H1 (cell line): ENCODE results near the gene C15orf40. TPM values are rescaled to one million over a fixed set of nuclear protein-coding genes. Genes with fewer than 3 reads are reported as not detected.

Source experiments
- CTCF ChIA-PET: fragments of 300-600 bp; sonication (Branson Sonifier 250); formaldehyde crosslinking; loops from one replicate; lab custom pipeline; 2021; ENCODE audit not compliant: partially characterized antibody; lab: Charles Lee
- POLR2A ChIA-PET: fragments of 300-600 bp; sonication (Branson Sonifier 250); formaldehyde crosslinking; loops from one replicate; lab custom pipeline; 2021; ENCODE audit warnings: inconsistent platforms; ENCODE audit not compliant: partially characterized antibody; lab: Charles Lee
- DNase-seq, 2 experiments: peaks; one replicate each; pipeline versions ENCODE4 v3.0.0 to v3.0.0-alpha.2; 2010 to 2022; ENCODE audit warnings: low spot score in 2 of 2, low read depth in 1 of 2, mixed read lengths in 1 of 2
- FAIRE-seq: peaks from 2 replicates; lab custom pipeline; 2011; peaks lifted over from hg19 to GRCh38; lab: Jason Lieb, UNC
- H2AFZ ChIP-seq: 2 replicates; pipeline ENCODE4 v1.8.1; 2012; ENCODE audit warnings: low read length, inconsistent platforms
- H2AK5ac ChIP-seq: 2 replicates; pipeline ENCODE4 v1.6.1; 2013; ENCODE audit warnings: low read depth, low read length
- H2BK120ac ChIP-seq: replicated peaks from 2 replicates; pipeline ENCODE3; 2013; ENCODE audit warnings: low read depth, low read length, inconsistent platforms
- H2BK12ac ChIP-seq: 2 replicates; pipeline ENCODE4 v1.6.1; 2013; ENCODE audit warnings: low read depth, low read length
- H2BK15ac ChIP-seq: 2 replicates; pipeline ENCODE4 v1.6.1; 2013; ENCODE audit warnings: low read length
- H2BK20ac ChIP-seq: 2 replicates; pipeline ENCODE4 v1.6.1; 2013; ENCODE audit warnings: low read length
- H2BK5ac ChIP-seq: 2 replicates; pipeline ENCODE4 v1.6.1; 2013; ENCODE audit warnings: low read depth, low read length
- H3K14ac ChIP-seq: 2 replicates; pipeline ENCODE4 v1.6.1; 2013; ENCODE audit warnings: inconsistent platforms; ENCODE audit not compliant: insufficient read length
- H3K18ac ChIP-seq: 2 replicates; pipeline ENCODE4 v1.6.1; 2013; ENCODE audit warnings: low read length; ENCODE audit errors: extremely low read depth
- H3K23ac ChIP-seq: 2 replicates; pipeline ENCODE4 v1.6.1; 2013; ENCODE audit warnings: inconsistent platforms; ENCODE audit not compliant: insufficient read length
- H3K23me2 ChIP-seq: 2 replicates; pipeline ENCODE4 v1.6.1; 2013; ENCODE audit warnings: low read depth, low read length
- H3K27ac ChIP-seq: 2 replicates; pipeline ENCODE4 v1.6.1; 2011; ENCODE audit warnings: low read depth, low read length, inconsistent platforms
- H3K27me3 ChIP-seq, 4 experiments: replicated peaks in 1 of 4; 1 replicate in 1 of 4; 2 replicates in 3 of 4; pipeline versions ENCODE4 v1.6.1 to v1.8.1; 2011 to 2013; ENCODE audit warnings: low read length in 3 of 4, mild to moderate bottlenecking in 3 of 4, inconsistent platforms in 2 of 4, mixed read lengths in 2 of 4, moderate library complexity in 1 of 4; ENCODE audit not compliant: control insufficient read depth in 3 of 4, insufficient read depth in 3 of 4; ENCODE audit errors: extremely low read depth in 1 of 4
- H3K36me3 ChIP-seq, 4 experiments: 2 replicates each; pipeline versions ENCODE4 v1.6.1 to v1.8.1; 2011 to 2013; ENCODE audit warnings: mild to moderate bottlenecking in 4 of 4, low read length in 3 of 4, moderate library complexity in 2 of 4, control low read depth in 1 of 4, inconsistent platforms in 1 of 4; ENCODE audit not compliant: insufficient read depth in 4 of 4, control insufficient read depth in 2 of 4
- H3K4ac ChIP-seq: replicated peaks from 2 replicates; pipeline ENCODE3; 2013; ENCODE audit warnings: low read length, low read depth, mixed read lengths, inconsistent platforms; ENCODE audit not compliant: insufficient read length
- H3K4me1 ChIP-seq, 4 experiments: replicated peaks in 1 of 4; 1 replicate in 1 of 4; 2 replicates in 3 of 4; pipeline versions ENCODE4 v1.6.1 to v1.8.1; 2011 to 2013; ENCODE audit warnings: low read length in 3 of 4, inconsistent platforms in 2 of 4, mixed read lengths in 1 of 4; ENCODE audit not compliant: insufficient read depth in 4 of 4, control insufficient read depth in 3 of 4
- H3K4me2 ChIP-seq, 2 experiments: 2 replicates each; pipeline versions ENCODE4 v1.6.1 to v1.8.1; 2011 to 2013; ENCODE audit warnings: low read depth in 2 of 2, low read length in 2 of 2, control low read depth in 1 of 2, inconsistent platforms in 1 of 2, mild to moderate bottlenecking in 1 of 2; ENCODE audit not compliant: insufficient read depth in 1 of 2
- H3K4me3 ChIP-seq, 4 experiments: fragments of 200-600, 300-600 bp in 1 of 4; sonication (generic), shearing (Covaris generic), sonication (Bioruptor Twin) in 1 of 4; 2 replicates each; pipeline versions ENCODE4 v1.5.1 to v1.8.1; 2011 to 2016; ENCODE audit warnings: low read length in 4 of 4, low read depth in 3 of 4, control low read depth in 2 of 4, inconsistent platforms in 2 of 4, mild to moderate bottlenecking in 2 of 4, mixed read lengths in 1 of 4, moderate library complexity in 1 of 4; ENCODE audit not compliant: insufficient read depth in 2 of 4; ENCODE audit errors: extremely low read depth in 1 of 4
- H3K56ac ChIP-seq: replicated peaks from 2 replicates; pipeline ENCODE3; 2013; ENCODE audit warnings: low read depth, mild to moderate bottlenecking, mixed read lengths, low read length, inconsistent platforms; ENCODE audit not compliant: insufficient read length
- H3K79me1 ChIP-seq: 2 replicates; pipeline ENCODE4 v1.6.1; 2013; ENCODE audit warnings: low read depth, low read length, control low read depth
- H3K79me2 ChIP-seq, 2 experiments: 2 replicates each; pipeline versions ENCODE4 v1.6.1 to v1.8.1; 2012 to 2013; ENCODE audit warnings: low read length in 2 of 2, mild to moderate bottlenecking in 2 of 2, inconsistent platforms in 1 of 2; ENCODE audit not compliant: insufficient read depth in 2 of 2, control insufficient read depth in 1 of 2
- H3K9ac ChIP-seq, 4 experiments: replicated peaks in 1 of 4; 1 replicate in 1 of 4; 2 replicates in 3 of 4; pipeline versions ENCODE4 v1.6.1 to v1.8.1; 2011 to 2013; ENCODE audit warnings: low read depth in 3 of 4, low read length in 3 of 4, control low read depth in 2 of 4, mild to moderate bottlenecking in 2 of 4, moderate library complexity in 2 of 4, inconsistent platforms in 1 of 4; ENCODE audit errors: extremely low read depth in 1 of 4
- H3K9me3 ChIP-seq, 2 experiments: 2 replicates each; pipeline versions ENCODE4 v1.6.1 to v1.8.1; 2012 to 2013; ENCODE audit warnings: mild to moderate bottlenecking in 2 of 2, moderate library complexity in 2 of 2, control low read depth in 1 of 2, inconsistent platforms in 1 of 2, low read depth in 1 of 2, low read length in 1 of 2, mixed read lengths in 1 of 2; ENCODE audit not compliant: insufficient read depth in 2 of 2
- H4K20me1 ChIP-seq, 2 experiments: replicated peaks in 1 of 2; 2 replicates each; pipeline versions ENCODE3 to v1.8.1; 2011 to 2013; ENCODE audit warnings: inconsistent platforms in 2 of 2, low read length in 2 of 2, mild to moderate bottlenecking in 1 of 2; ENCODE audit not compliant: insufficient read depth in 2 of 2, control insufficient read depth in 1 of 2
- H4K5ac ChIP-seq: 2 replicates; pipeline ENCODE4 v1.6.1; 2013; ENCODE audit warnings: low read length, low read depth, mixed read lengths, inconsistent platforms; ENCODE audit not compliant: insufficient read length
- H4K8ac ChIP-seq: 2 replicates; pipeline ENCODE4 v1.8.0; 2013; ENCODE audit warnings: mild to moderate bottlenecking, moderate library complexity, low read length, inconsistent platforms; ENCODE audit not compliant: insufficient read depth; ENCODE audit errors: extremely low read depth
- H4K91ac ChIP-seq: replicated peaks from 2 replicates; pipeline ENCODE3; 2013; ENCODE audit warnings: low read length, mixed read lengths, inconsistent platforms; ENCODE audit not compliant: insufficient read length
- CEBPB ChIP-seq: IDR thresholded peaks from 2 replicates; pipeline ENCODE4 v1.6.1; 2012; ENCODE audit warnings: low read depth, low read length
- CREB1 ChIP-seq: IDR thresholded peaks from 2 replicates; pipeline ENCODE4 v1.6.1; 2012; ENCODE audit warnings: inconsistent platforms
- JUN ChIP-seq: IDR thresholded peaks from 2 replicates; pipeline ENCODE4 v1.6.1; 2011; ENCODE audit warnings: low read depth, mild to moderate bottlenecking, improper control_type of control experiment, low read length
- KDM4A ChIP-seq: IDR thresholded peaks from one replicate; pipeline ENCODE4 v1.7.1; 2012; ENCODE audit warnings: low read depth, mild to moderate bottlenecking, moderate library complexity, low read length, inconsistent platforms; ENCODE audit not compliant: severe bottlenecking
- RBBP5 ChIP-seq: IDR thresholded peaks from 2 replicates; pipeline ENCODE4 v1.7.1; 2012; ENCODE audit warnings: low read depth, mild to moderate bottlenecking, inconsistent platforms, low read length, moderate library complexity, borderline replicate concordance
- RXRA ChIP-seq: IDR thresholded peaks from 2 replicates; pipeline ENCODE4 v1.6.1; 2011; ENCODE audit warnings: low read depth, mild to moderate bottlenecking, low read length, moderate library complexity; ENCODE audit not compliant: insufficient read depth
- TAF1 ChIP-seq: IDR thresholded peaks from 2 replicates; pipeline ENCODE4 v1.6.1; 2011; ENCODE audit warnings: mild to moderate bottlenecking, low read depth, low read length
- YY1 ChIP-seq: IDR thresholded peaks from 2 replicates; pipeline ENCODE4 v1.6.1; 2011; ENCODE audit warnings: low read depth, mild to moderate bottlenecking, low read length
- WGBS, 2 experiments: shearing (Covaris generic) in 1 of 2; methylation state at CpG; one replicate each; pipeline versions ENCODE4 v1.1.6 to v1.1.7; 2013 to 2015; ENCODE audit warnings: low lambda C conversion rate in 2 of 2, mixed read lengths in 2 of 2, inconsistent platforms in 1 of 2, low coverage in 1 of 2, missing lambda C conversion rate in 1 of 2; ENCODE audit not compliant: insufficient replicate concordance in 2 of 2, insufficient coverage in 1 of 2, insufficient read length in 1 of 2; ENCODE audit errors: extremely low coverage in 1 of 2, missing lambda C conversion rate in 1 of 2; 5-methylcytosine and 5-hydroxymethylcytosine counted together
- polyA plus RNA-seq, 7 experiments: library from polyadenylated mRNA; depleted of rRNA in 3 of 7; stranded (reverse) in 5 of 7; unstranded in 2 of 7; fragments of >200 nt in 5 of 7; fragments of 200-250 nt in 2 of 7; gene quantifications; 1 replicate in 5 of 7; 2 replicates in 1 of 7; 4 replicates in 1 of 7; pipeline versions ENCODE4 v1.2.1 to v1.2.3, GENCODE V29; 2011 to 2013; ENCODE audit warnings: missing spikeins in 2 of 7, mixed read lengths in 2 of 7
- total RNA-seq: library from RNA; stranded (reverse); fragmentation: NEBNext Ultra II Directional; extraction: Animal tissue kit (Norgen Biotek cat#: 25700); gene quantifications from 2 replicates; pipeline ENCODE4 v1.2.1, GENCODE V29; 2021
- TF ChIP-seq, protein P1 (sequence below): IDR thresholded peaks from 2 replicates; pipeline ENCODE4 v1.6.1; 2011; ENCODE audit warnings: low read depth, mild to moderate bottlenecking, low read length; ENCODE audit not compliant: insufficient read depth

Gene C15orf40
- total and polyA plus RNA-seq, 2 of the 8 experiments (the other 6 are each of a cell fraction or from before 2014, with no cell fraction given), result 10.7 TPM

- no peak overlapping the region for H2AFZ ChIP-seq
- no peaks in the 10 kb centered on the region for H3K36me3 ChIP-seq
- no peak overlapping the region for H2BK15ac ChIP-seq
- no peaks in the 10 kb centered on the region for H3K79me2 ChIP-seq
- H3K79me1 ChIP-seq, result no peaks in the 10 kb centered on the region
- no peak overlapping the region for H4K5ac ChIP-seq
- no peak overlapping the region for H3K14ac ChIP-seq
- ChIA-PET POLR2A (no interaction called here), CTCF (interaction anchor here (0.8 to 3.9 kb wide), 6 partner anchors 12 to 40 kb away, joined by 3 to 13 read pairs (median 5); no protein-coding TSS in a partner anchor)
- H3K27ac ChIP-seq, result no peak overlapping the region
- H4K8ac ChIP-seq, result no peak overlapping the region
- no peak overlapping the region for H2BK5ac ChIP-seq
- no peak overlapping the region for H2BK20ac ChIP-seq
- peaks cover 0 to 11% (median 6%) of the 10 kb centered on the region in 4 experiments; a peak in 4 of 7 replicates for H3K4me1 ChIP-seq
- H2AK5ac ChIP-seq, result no peak overlapping the region
- H3K27me3 ChIP-seq, result no peaks in the 10 kb centered on the region; a peak in 1 of 7 replicates
- no peaks in the 10 kb centered on the region for H3K9me3 ChIP-seq
- no peaks in the 10 kb centered on the region for H4K20me1 ChIP-seq
- no peak overlapping the region for H3K9ac ChIP-seq
- H2BK12ac ChIP-seq, result no peak overlapping the region
- TF ChIP-seq RXRA (no peak), CEBPB (no peak), YY1 (no peak), RBBP5 (no peak), JUN (no peak), TAF1 (no peak), KDM4A (no peak), CREB1 (no peak)
- TF ChIP-seq, protein P1, sequence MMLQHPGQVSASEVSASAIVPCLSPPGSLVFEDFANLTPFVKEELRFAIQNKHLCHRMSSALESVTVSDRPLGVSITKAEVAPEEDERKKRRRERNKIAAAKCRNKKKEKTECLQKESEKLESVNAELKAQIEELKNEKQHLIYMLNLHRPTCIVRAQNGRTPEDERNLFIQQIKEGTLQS, result no peak
- WGBS, 2 experiments, result 92% methylated on average over 5 of the region's 5 CpGs; no CpG with 5 or more reads in 1 of the 2 experiments
- H3K4ac ChIP-seq, result no peak overlapping the region
- no peak for DNase-seq
- H3K4me2 ChIP-seq, result no peak overlapping the region
- no peak overlapping the region for H3K56ac ChIP-seq
- no peak overlapping the region for H3K4me3 ChIP-seq
- H3K23ac ChIP-seq, result no peak overlapping the region
- no peak for FAIRE-seq
- no peak overlapping the region for H2BK120ac ChIP-seq
- H3K23me2 ChIP-seq, result no peaks in the 10 kb centered on the region
- no peak overlapping the region for H3K18ac ChIP-seq
- H4K91ac ChIP-seq, result no peak overlapping the region
Measured at GRCh38 chr15:82959423-82959822, 52.0 kb downstream of the C15orf40 start.
